Renal cortical epithelial cell (primary cell): ENCODE results near the gene SYCP2L. TPM values are rescaled to one million over a fixed set of nuclear protein-coding genes. Genes with fewer than 3 reads are reported as not detected.
A peak's percentile ranks its signal among the peaks of the same experiment; 100 is the strongest.
"Not testable (repeated sequence)": the region's sequence is repeated elsewhere in the genome, so short reads cannot be mapped to it uniquely, and the experiment has no call there.

Experiments
- DNase-seq: peaks from one replicate; pipeline ENCODE4 v3.0.0-alpha.2; 2011; ENCODE audit warnings: low read depth
- total RNA-seq: library from RNA; depleted of rRNA; stranded (reverse); fragments of >200 nt; gene quantifications from 2 replicates; pipeline ENCODE4 v1.2.3, GENCODE V29; 2014

SYCP2L gene
- total RNA-seq, 1 donor from 2014 or later: 0.35 TPM

DNA sequence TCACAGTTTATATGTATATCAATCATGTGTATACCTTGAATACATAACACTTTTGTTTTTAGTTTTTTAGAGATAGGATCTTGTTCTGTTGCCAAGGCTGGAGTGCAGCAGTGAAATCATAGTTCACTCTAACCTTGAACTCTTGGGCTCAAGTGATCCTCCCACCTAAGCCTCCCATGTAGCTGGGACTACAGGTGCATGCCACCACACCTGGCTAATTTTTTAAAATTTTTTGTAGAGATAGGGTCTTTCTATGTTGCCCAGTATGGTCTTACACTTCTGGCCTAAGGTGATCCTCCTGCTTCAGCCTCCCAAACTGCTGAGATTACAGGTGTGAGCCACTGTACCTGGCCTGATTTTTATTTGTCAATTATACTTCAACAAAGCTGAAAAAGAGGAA is 69.9 kb downstream of the SYCP2L start:
- DNase-seq: no peak

DNA sequence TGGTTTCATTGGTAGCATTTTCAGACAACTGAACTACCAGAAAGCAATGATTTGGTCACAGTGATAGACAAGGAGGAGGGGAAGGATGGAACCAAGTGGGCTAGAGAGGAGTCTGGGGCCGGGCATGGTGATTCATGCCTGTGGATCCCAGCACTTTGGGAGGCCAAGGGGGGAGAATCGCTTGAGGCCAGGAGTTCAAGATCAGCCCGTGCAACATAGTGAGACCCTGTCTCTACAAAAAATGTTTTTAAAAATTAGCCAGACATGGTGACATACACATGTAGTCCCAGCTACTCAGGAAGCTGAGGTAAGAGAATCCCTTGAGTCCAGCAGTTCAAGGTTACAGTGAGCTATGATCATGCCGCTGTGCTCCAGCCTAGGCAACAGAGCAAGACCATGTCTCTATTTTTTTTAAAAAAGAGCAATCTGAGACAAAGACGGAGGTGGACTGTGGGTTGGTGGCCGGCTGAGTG is 70.6 kb downstream of the SYCP2L start:
- no peak for DNase-seq

GRCh38 chr6:10960171-10960570 is 73.3 kb downstream of the SYCP2L start:
- no peak for DNase-seq

DNA sequence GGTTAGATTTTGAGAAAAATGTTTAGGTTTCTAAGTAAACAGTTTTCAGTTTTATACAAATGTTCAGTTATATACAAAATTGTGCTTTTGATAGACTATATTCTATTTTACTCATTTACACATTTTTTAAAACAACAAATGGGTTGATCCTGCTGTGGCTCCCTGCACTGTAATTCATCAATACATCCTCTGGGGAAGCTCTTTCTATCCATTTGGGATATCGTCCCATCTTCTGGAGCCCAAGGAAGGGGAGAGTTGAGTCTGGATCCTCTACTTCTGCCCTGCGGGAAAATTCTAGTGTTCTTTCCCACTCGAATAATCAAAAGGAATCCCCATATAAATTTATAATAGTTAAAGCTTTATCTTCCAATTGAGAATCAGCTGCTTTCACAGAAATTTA is 75.0 kb downstream of the SYCP2L start:
- DNase-seq: no peak

GRCh38 chr6:10962673-10963072 is 75.8 kb downstream of the SYCP2L start:
- DNase-seq: peak; percentile 13

DNA sequence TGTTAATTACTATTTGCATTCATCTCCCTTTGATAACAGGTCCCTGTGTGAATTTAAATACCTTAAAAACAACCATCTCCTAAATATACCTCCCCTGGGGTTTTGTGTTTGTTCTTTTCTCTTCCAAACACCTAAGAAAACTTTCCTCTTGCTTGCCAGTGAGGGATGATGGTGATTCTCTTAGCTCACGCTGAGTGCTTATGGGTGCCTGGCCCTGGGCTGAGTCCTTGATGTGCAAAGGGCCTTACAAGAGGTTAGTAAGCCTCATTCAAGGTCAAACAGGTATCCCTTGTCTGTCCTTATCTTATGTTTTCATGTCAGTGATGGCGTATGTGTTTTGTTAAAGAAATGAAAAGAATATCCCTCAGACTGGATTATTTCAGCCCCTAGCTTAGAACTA is 76.3 kb downstream of the SYCP2L start:
- no peak for DNase-seq

GRCh38 chr6:10964684-10965083 is 77.8 kb downstream of the SYCP2L start:
- no peak for DNase-seq

GRCh38 chr6:10968776-10969175 is 81.9 kb downstream of the SYCP2L start:
- DNase-seq: no peak

- DNase-seq: no peak
Measured at GRCh38 chr6:10970731-10971130, 83.9 kb downstream of the SYCP2L start.

DNA sequence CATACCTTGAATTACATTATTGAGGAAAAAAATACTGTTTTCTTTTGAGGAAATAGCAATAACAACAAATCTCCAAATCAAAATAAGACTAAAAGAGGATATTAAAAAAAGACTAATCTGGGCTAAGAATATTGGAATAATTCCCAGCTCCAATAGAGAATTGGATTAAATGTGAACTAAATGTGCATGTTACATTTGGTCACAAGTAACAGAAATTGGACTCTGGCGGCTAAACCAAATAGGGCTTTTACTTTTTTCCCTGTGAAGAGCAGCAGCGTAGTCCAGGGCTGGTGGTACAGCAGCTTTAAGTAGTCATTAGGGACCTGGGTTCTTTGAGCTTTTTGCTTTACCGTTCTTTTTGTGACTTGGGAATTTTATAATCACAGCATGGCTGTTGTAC is 85.3 kb downstream of the SYCP2L start:
- no peak for DNase-seq

GRCh38 chr6:10976571-10976970 is 89.7 kb downstream of the SYCP2L start:
- DNase-seq: no peak

GRCh38 chr6:10977231-10977968 is 90.5 kb downstream of the SYCP2L start:
- no peak for DNase-seq

- DNase-seq: no peak
Measured at GRCh38 chr6:10979603-10980002, 92.8 kb downstream of the SYCP2L start.

DNA sequence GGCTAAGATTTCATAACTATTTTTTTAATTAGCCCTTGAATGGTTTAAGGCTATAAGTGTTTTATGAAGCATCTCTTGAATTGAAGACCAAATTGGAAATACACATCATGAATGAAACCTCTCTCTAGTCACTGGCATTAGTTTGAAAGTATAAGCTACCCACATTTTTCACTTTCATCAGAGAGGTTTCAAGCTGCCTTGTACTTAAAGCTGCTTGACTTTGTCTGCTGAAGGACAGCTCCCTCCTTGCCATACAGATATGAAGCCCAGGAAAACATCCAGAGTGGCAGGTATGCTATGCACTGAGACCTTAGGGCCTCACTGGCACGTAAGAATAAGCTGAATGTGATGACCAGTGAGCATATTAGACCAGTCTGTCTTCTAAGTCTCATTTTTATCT is 94.6 kb downstream of the SYCP2L start:
- no peak for DNase-seq

- not testable (repeated sequence) for DNase-seq
Measured at GRCh38 chr6:10984959-10985358, 98.1 kb downstream of the SYCP2L start.

- no peak for DNase-seq
Measured at GRCh38 chr6:10989587-10989986, 102.7 kb downstream of the SYCP2L start.

DNA sequence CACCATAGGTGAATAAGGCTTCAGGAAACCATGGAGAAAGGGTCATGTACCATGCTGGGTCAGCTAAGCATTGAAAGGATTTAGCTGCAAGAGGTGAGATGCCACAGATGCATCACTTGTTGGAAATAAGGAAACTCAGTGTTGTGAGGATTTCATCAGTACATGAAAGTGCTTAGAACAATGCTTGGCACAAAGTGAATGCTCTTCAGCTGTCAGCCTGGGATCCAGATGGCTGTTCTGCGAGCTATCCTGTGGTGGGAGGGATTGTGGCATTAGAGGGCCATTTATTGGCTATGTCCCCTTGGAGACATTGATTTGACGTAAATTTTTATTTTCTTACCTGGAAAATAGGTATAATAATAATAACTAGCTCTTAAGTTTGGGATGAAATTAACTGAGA is 104.3 kb downstream of the SYCP2L start:
- DNase-seq: no peak

DNA sequence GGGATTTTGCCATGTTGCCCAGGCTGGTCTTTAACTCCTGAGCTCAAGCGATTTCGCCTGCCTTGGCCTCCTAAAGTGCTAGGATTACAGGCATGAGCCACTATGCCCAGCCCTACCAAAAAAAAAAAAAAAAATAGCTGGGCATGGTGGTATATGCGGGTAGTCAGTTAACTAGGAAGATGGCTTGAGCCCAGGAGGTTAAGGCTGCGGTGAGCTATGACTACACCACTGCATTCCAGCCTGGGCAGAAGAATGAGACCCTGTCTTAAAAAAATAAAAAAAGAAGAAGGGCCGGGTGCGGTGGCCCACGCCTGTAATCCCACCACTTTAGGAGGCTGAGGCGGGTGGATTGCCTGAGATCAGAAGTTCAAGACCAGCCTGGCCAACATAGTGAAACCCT is 107.0 kb downstream of the SYCP2L start:
- DNase-seq: no peak

- no peak for DNase-seq
Measured at GRCh38 chr6:10995114-10995707, 108.4 kb downstream of the SYCP2L start.

GRCh38 chr6:10999994-11000393 is 113.1 kb downstream of the SYCP2L start:
- DNase-seq: no peak

GRCh38 chr6:11002176-11002575 is 115.3 kb downstream of the SYCP2L start:
- no peak for DNase-seq

DNA sequence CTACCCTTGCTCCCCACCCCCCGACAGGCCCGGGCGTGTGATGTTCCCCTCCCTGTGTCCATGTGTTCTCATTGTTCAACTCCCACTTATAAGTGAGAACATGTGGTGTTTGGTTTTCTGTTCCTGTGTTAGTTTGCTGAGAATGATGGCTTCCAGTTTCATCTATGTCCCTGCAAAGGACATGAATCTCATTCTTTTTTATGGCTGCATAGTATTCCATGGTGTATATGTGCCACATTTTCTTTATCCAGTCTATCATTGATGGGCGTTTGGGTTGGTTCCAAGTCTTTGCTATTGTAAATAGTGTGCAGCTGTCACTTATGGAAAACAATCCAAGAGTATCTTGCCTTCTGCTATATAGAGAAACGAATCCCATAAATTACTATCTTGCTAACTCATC is 116.4 kb downstream of the SYCP2L start:
- not testable (repeated sequence) for DNase-seq

DNA sequence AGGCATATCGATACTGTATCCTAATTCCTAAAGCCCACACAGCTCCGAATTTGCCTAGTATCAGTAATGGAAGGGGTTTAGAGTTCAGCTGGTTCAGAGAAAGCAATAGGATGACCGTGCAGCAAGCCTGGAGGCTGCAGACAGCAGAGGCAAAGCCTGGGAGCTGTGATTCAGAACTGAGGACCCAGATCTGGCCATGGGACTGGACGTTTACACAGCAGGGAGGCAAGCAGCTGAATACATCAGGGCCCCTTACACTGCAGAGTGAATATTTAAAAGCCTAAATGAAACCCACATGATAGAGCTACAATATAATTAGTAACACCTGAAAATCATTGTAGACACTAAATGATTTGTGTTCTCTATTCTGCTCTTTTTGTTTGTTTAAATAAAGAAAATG is 119.2 kb downstream of the SYCP2L start:
- no peak for DNase-seq
